ENCODE measurements around the gene NAT8L.

The NAT8L gene

GRCh38 chr4:2092669-2093053 lies 33.5 kb downstream of the NAT8L start:
- DNase-seq (ENCODE audit: low read depth in 2 of 2): no peak

DNA sequence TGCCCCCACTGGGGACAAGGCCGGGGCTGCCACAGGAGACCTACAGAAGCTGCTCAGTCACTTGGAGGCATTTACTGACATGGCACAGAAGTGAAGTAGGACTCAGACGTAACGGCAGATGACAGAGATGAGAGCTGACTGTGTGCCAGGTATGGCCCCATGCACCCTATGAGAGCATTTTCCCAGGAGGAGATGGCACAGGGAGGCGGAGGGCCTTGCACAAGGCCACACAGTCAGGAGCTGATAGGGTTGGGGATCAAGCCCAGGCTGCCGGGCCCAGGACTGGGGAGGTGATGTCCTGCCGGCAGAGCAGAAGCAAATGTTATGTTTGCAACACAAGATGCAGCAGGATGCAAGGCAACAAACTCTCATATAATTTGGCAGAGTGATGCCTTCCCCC lies 34.1 kb downstream of the NAT8L start:
- no peak for DNase-seq (ENCODE audit: low read depth in 2 of 2)

DNA sequence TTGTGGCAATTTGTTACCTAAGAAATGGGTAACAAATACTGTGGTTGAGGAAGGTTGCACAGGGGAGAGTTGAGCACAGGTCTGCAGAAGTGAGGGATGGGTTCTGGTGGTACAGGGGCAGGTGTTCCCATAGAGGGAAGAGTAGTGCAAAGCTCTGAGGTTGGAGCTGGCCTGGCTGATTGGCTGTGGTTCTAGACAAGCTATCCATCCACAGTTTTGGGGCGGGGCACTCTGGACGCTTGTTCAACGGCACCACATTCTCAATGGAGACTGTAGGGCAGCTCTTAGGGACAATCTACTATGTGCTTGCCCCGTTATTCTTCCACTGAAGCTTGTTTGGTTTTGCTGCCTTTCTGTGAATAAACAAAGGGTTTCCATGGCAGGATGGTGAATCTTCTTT lies 35.4 kb downstream of the NAT8L start:
- no peak for DNase-seq (ENCODE audit: low read depth in 2 of 2)

DNA sequence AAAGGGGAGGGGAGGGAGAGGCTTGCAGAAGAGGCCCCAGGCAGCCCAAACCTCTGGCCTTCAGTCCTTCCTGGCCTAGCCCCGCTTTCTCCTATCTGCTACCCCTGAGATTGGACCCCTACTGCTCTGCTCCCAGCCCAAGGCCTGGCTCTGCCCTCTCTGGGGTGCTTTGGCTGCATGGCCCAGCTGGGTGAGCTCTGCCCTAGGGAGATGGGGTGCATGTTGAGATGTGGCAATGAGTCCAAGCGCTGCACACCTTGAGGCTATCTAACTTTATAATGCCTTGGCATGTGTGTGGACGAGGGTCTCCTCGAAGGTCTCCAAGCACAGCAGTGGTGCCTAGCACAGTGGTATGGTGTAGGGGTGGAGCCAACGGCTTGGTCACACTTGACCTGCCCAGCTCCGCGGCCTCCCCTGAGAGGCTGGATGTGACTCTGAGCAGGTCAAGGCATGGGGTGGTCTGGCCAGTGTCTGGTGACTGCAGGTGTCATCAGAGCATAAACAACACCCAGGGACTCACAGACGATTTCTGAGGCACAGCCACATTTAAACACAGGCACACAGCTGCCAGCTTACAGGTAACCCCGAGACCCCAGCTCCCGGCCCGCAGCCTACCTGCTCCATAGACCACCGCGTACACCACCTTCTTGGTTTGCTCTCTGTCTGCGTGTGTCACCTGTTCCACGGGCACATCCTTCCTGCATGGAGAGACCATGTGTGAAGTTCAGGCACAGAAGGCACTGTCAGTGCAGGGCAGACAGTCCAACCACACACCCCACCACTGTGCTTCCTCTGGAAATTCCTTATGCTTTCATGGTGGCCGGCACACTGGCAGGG lies 36.3 kb downstream of the NAT8L start:
- no peak for DNase-seq (ENCODE audit: low read depth in 2 of 2)

DNA sequence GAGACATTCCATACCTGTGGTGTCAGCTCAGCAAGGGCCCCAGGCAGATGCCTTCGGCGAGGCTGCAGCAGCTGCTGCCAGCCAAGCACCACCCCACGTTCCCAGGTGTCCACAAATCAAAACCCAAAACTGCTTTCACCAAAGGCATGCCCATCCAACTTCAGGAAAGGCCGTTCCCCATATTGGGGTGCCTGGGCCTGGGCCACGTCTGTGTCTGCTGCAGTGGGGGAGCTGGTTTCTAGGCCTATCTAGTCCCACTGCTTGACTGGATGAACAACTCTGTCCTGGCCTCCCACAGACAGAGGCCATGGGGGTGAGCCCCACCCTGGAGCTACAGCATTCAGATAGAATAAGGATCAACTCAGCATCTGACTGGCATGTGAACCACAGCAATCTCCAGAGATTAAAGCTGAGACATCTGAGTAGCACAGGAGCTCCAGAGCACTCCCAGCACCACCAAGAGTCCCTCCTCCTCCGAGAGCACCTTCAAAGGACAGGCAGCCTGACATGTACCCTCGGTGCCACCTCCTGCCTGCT lies 37.0 kb downstream of the NAT8L start:
- DNase-seq (ENCODE audit: low read depth in 2 of 2): no peak

GRCh38 chr4:2101346-2102044 lies 42.4 kb downstream of the NAT8L start:
- no peak for DNase-seq (ENCODE audit: low read depth in 2 of 2)

- no peak for DNase-seq (ENCODE audit: low read depth in 2 of 2)
These were observed 43.1 kb downstream of the NAT8L start for GRCh38 chr4:2102045-2102883.

DNA sequence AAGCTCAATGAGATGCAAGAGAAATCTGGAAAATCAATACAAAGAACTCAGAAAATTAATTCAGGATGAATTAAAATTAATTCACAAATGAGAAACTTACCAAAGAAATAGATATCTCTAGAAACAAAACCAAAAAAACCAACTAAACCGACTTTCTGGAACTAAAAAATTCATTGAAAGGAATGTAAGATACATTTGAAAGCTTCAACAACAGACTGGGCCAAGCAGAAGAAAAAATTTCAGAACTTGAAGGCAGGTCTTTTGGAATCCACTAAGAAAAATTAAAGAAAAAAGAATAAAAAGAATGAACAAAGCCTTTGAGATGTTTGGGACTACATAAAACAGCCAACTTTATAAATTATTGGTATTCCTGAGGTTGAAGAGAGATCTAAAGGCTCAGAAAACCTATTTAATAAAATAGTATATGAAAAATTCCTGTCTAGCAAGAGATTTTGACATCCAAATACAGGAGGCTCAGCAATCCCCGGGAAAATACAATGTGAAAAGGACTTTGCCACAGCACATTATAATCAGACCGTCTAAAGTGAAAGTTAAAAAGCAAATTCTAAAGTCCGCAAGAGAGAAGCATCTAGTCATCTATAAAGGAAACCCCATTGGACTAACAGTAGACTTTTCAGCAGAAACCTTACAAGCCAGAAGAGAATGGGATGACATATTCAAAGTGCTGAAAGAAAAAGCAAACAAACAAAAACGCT lies 44.2 kb downstream of the NAT8L start:
- DNase-seq (ENCODE audit: low read depth in 2 of 2): no peak

GRCh38 chr4:2103843-2104547 lies 44.9 kb downstream of the NAT8L start:
- no peak for DNase-seq (ENCODE audit: low read depth in 2 of 2)

DNA sequence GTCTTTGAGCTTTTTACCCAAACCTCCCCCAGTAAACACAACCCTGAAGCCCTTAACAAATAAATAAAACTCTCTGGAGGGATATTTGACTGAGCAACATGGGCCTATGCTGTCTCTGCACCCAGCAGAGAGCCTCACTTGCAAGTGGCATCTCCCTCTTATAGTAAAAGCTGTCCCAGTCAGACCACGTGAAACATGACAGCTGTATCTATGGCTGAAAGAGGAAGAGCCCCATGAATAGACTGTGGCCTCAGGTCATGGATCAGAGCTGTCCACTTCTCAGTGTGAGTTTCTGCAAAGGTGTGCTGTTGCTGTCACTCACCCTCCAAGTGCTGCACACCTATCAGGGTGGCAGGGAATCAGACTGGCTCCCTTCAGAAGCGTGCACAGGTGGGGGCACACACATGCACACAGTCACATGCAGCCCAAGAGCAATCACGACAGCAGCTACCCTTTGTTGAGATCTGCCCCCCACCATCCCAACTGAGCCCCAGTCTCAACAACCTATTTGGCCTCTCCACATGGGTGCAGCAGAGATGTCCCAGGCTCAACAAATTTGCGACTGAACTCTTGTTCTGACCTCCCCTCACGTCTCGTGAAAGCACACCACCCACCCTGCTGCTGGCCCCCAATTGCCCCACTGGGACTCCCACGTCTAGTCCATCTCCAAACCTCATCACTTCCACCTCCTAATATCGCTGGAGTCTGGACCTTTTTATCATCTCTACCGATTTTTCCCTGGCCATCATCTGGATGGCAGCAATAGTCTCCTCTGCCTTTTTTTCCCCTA lies 45.6 kb downstream of the NAT8L start:
- no peak for DNase-seq (ENCODE audit: low read depth in 2 of 2)

DNA sequence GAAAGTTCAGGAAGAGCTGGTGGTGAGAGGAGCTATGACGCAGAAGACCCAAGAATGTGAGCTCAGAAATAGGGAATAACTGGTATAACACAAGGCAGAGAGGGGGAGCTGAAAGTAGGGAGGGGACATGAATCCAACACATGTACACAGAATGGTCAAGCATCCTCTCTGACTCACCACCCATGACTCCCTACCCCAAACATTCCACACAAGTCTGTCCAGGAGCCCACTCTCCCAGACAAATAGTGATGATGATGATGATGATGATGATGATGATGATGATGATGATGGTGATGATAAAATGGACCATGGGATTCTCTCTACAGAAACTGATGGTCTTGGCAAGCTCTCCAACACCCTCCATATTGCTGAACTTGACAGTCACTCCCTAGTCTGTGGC lies 46.4 kb downstream of the NAT8L start:
- DNase-seq (ENCODE audit: low read depth in 2 of 2): no peak

DNA sequence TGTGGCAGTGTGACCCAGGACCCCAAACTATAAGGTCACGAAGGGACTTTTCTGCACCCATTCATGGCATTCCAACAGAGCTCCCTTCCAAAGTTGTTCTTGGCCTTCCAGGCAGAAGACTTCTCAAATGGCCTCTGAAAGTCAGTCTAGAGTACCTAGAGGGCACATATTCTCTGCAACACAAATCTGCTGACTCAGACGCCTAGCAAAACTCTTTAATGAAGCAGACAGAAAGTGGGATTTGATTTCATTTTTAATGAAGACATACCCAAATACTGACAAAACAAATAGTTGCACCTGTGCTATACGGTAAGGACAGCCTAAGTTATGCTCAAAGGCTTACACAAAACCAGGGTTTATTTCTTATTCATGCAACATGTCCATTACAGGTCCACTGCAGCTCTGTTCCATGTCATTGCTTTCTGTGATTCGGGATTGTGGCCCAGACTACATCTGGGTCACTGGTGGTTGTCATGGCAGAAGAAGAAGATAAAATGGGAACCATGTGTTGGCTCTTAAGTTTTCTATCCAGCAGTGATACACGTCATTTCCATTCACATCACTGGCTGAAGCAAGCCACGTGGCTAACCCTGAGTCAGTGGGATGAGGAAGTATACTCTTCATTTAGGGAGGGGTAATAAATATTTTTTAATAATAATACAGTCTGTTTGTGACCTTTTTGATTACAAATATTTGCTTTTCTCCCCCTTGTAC lies 57.7 kb downstream of the NAT8L start:
- DNase-seq (ENCODE audit: low read depth in 2 of 2): no peak
